Stomach (tissue), 9 donors: ENCODE data around the gene KDELR1. TPM values are rescaled to one million over a fixed set of nuclear protein-coding genes. Genes with fewer than 3 reads are reported as not detected.

Source experiments
- DNase-seq, 2 donors: peaks; one replicate each; pipeline versions ENCODE4 v3.0.0 to v3.0.0-alpha.2; 2013 to 2019
- H3K27ac ChIP-seq, 5 donors: fragments of 200-600 bp in 4 of 5; sonication (generic) in 4 of 5; one replicate each; pipeline ENCODE4 v1.5.1; 2013 to 2019; ENCODE audit warnings: mild to moderate bottlenecking in 1 of 5, moderate library complexity in 1 of 5
- H3K27me3 ChIP-seq, 3 donors: fragments of 200-600 bp; sonication (generic); one replicate each; pipeline ENCODE4 v1.5.1; 2017 to 2019; ENCODE audit warnings: mixed run types in 1 of 3
- H3K36me3 ChIP-seq, 4 donors: fragments of 200-600 bp; sonication (generic); 1 replicate in 3 of 4; 2 replicates in 1 of 4; pipeline ENCODE4 v1.5.1; 2016 to 2019
- H3K4me1 ChIP-seq, 4 donors: fragments of 200-600 bp; sonication (generic); one replicate each; pipeline ENCODE4 v1.5.1; 2016 to 2019
- H3K4me3 ChIP-seq, 4 donors: fragments of 200-600 bp; sonication (generic) in 3 of 4; one replicate each; pipeline ENCODE4 v1.5.1; 2016 to 2019; ENCODE audit warnings: mild to moderate bottlenecking in 1 of 4
- H3K9me3 ChIP-seq, 4 donors: fragments of 200-600 bp; sonication (generic); one replicate each; pipeline ENCODE4 v1.5.1; 2016 to 2019
- CTCF ChIP-seq, 7 experiments: fragments of 450-650 bp in 4 of 7; fragments of 200-600 bp in 3 of 7; sonication (generic) in 3 of 7; IDR thresholded peaks; one replicate each; pipeline ENCODE4 v1.5.1; 2016 to 2019; ENCODE audit warnings: antibody characterized with exemption in 7 of 7, control low read depth in 2 of 7, mild to moderate bottlenecking in 1 of 7
- EP300 ChIP-seq: sonication (generic); formaldehyde crosslinking; IDR thresholded peaks from one replicate; pipeline ENCODE4 v1.6.1; 2017; ENCODE audit warnings: antibody characterized with exemption
- POLR2A ChIP-seq, 4 donors: fragments of 450-650 bp; IDR thresholded peaks; one replicate each; pipeline ENCODE4 v1.6.1; 2016; ENCODE audit warnings: antibody characterized with exemption in 4 of 4, control low read depth in 2 of 4, mild to moderate bottlenecking in 1 of 4, moderate library complexity in 1 of 4
- POLR2AphosphoS5 ChIP-seq, 3 donors: sonication (generic); formaldehyde crosslinking; IDR thresholded peaks; one replicate each; pipeline ENCODE4 v1.6.1; 2016; ENCODE audit warnings: antibody characterized with exemption in 3 of 3
- WGBS, 5 donors: extraction: QIAGEN DNeasy Blood & Tissue Kit in 3 of 5; methylation state at CpG; one replicate each; pipeline versions ENCODE4 v1.1.5 to v1.1.7; 2013 to 2018; 5-methylcytosine and 5-hydroxymethylcytosine counted together
- intact Hi-C: fragments of 100-400 bp; cut with DNase I; formaldehyde crosslinking; loops from one replicate; pipeline ENCODE4 v1.15.1; 2023; ENCODE audit warnings: low total_unique reads
- polyA plus RNA-seq, 3 donors: library from polyadenylated mRNA; stranded (reverse); fragments of 200-250 nt; gene quantifications; one replicate each; pipeline ENCODE4 v1.2.3, GENCODE V29; 2013
- total RNA-seq, 5 donors: library from RNA; depleted of rRNA; stranded (reverse); fragments of >200 nt; gene quantifications; one replicate each; pipeline versions ENCODE4 v1.1.0 to v1.2.3, GENCODE V29; 2014 to 2016
- donor health status: healthy with polysubstance abuse.
- donor health status: Bipolar disorder and iron deficiency.
- donor health status: healthy.

The KDELR1 gene
- total and polyA plus RNA-seq, 8 donors, result 45.8 to 123 (median 70.9) TPM

- H3K27me3 ChIP-seq, result peaks cover 38 to 65% (median 57%) of the 10 kb centered on the region in 3 donors
- H3K4me3 ChIP-seq, result peak overlapping the region in 3 of 4 donors; percentile 40 to 41 (median 40)
- H3K4me1 ChIP-seq, result peaks cover 21 to 47% (median 35%) of the 10 kb centered on the region in 4 donors
- no peak for TF ChIP-seq CTCF (IDR thresholded peaks at IDR 0.05)
- no peak for TF ChIP-seq POLR2A (IDR thresholded peaks at IDR 0.05)
- no peak for TF ChIP-seq EP300
- TF ChIP-seq POLR2AphosphoS5 (IDR thresholded peaks at IDR 0.05), result no peak
- no peaks in the 10 kb centered on the region for H3K36me3 ChIP-seq
- whole genome bisulfite sequencing, 5 donors, result 49 to 57% (median 52%) methylated on average over 22 of the region's 22 CpGs
- intact Hi-C loops, result no loop called here
- H3K9me3 ChIP-seq, result no peaks in the 10 kb centered on the region
- DNase-seq, result no peak
- no peak overlapping the region for H3K27ac ChIP-seq
Observed at GRCh38 chr19:48397263-48398101, 6.1 kb upstream of the KDELR1 start.

GRCh38 chr19:48396824-48397176 lies 5.4 kb upstream of the KDELR1 start:
- intact Hi-C loops, result no loop called here
- TF ChIP-seq CTCF (IDR thresholded peaks at IDR 0.05) (no peak), EP300 (no peak), POLR2AphosphoS5 (IDR thresholded peaks at IDR 0.05) (no peak), POLR2A (IDR thresholded peaks at IDR 0.05) (no peak)
- Histone ChIP-seq H3K9me3 (no peaks in the 10 kb centered on the region), H3K36me3 (no peaks in the 10 kb centered on the region), H3K27me3 (peaks cover 38 to 72% (median 61%) of the 10 kb centered on the region in 3 donors), H3K4me1 (peaks cover 21 to 47% (median 36%) of the 10 kb centered on the region in 4 donors), H3K27ac (no peak overlapping the region), H3K4me3 (no peak overlapping the region)
- 17 to 67% (median 42%) methylated on average over 1 to 2 of the region's 2 CpGs for WGBS, 5 donors
- DNase-seq, result no peak

- H3K27me3 ChIP-seq, result peaks cover 38 to 73% (median 61%) of the 10 kb centered on the region in 3 donors
- WGBS, 5 donors, result 43 to 52% (median 49%) methylated on average over 22 to 24 of the region's 24 CpGs
- H3K36me3 ChIP-seq, result no peaks in the 10 kb centered on the region
- H3K4me1 ChIP-seq, result peaks cover 21 to 47% (median 40%) of the 10 kb centered on the region in 4 donors
- DNase-seq, result peak in 1 of 2 donors; percentile 30
- TF ChIP-seq POLR2AphosphoS5 (IDR thresholded peaks at IDR 0.05), result no peak
- no peak for TF ChIP-seq EP300
- no peak for TF ChIP-seq POLR2A (IDR thresholded peaks at IDR 0.05)
- TF ChIP-seq CTCF (IDR thresholded peaks at IDR 0.05), result no peak
- H3K9me3 ChIP-seq, result no peaks in the 10 kb centered on the region
- intact Hi-C loops, result no loop called here
- no peak overlapping the region for H3K4me3 ChIP-seq
- no peak overlapping the region for H3K27ac ChIP-seq
Observed at GRCh38 chr19:48396016-48396823, 4.9 kb upstream of the KDELR1 start.

- intact Hi-C loops, result no loop called here
- H3K27ac ChIP-seq, result no peak overlapping the region
- no peak for DNase-seq
- TF ChIP-seq POLR2AphosphoS5 (IDR thresholded peaks at IDR 0.05), result no peak
- no peak for TF ChIP-seq POLR2A (IDR thresholded peaks at IDR 0.05)
- TF ChIP-seq EP300, result no peak
- TF ChIP-seq CTCF (IDR thresholded peaks at IDR 0.05), result no peak
- H3K4me1 ChIP-seq, result peaks cover 21 to 47% (median 41%) of the 10 kb centered on the region in 4 donors
- peaks cover 38 to 73% (median 61%) of the 10 kb centered on the region in 3 donors for H3K27me3 ChIP-seq
- H3K4me3 ChIP-seq, result no peak overlapping the region
- no peaks in the 10 kb centered on the region for H3K9me3 ChIP-seq
- 18 to 34% (median 28%) methylated on average over 9 of the region's 9 CpGs for WGBS, 5 donors
- no peaks in the 10 kb centered on the region for H3K36me3 ChIP-seq
Observed at GRCh38 chr19:48395499-48395898, 4.1 kb upstream of the KDELR1 start.
